Natural killer cell (primary cell): Measurements from ENCODE around the gene KCNA3. TPM values are rescaled to one million over a fixed set of nuclear protein-coding genes. Genes with fewer than 3 reads are reported as not detected.

Experiments
- ATAC-seq, 3 donors: fragments of 150-1000 bp in 2 of 3; fragments of 200-7000 bp in 1 of 3; cut with Tn5 transposase; 1 replicate in 1 of 3; 2 replicates in 2 of 3; pipeline ENCODE4 v1.10.0; 2021; ENCODE audit warnings: mild to moderate bottlenecking in 2 of 3, moderate library complexity in 2 of 3
- DNase-seq, 2 donors: peaks; one replicate each; pipeline versions ENCODE4 v3.0.0 to v3.0.0-alpha.2; 2013 to 2021; ENCODE audit warnings: mixed read lengths in 1 of 2
- H3K27ac ChIP-seq: one replicate; pipeline ENCODE4 v1.5.1; 2013; ENCODE audit warnings: mild to moderate bottlenecking, low read length
- H3K27me3 ChIP-seq: one replicate; pipeline ENCODE4 v1.6.1; 2013; ENCODE audit warnings: low read length; ENCODE audit not compliant: control insufficient read depth, insufficient read depth
- H3K36me3 ChIP-seq: one replicate; pipeline ENCODE4 v1.6.1; 2013; ENCODE audit warnings: low read length; ENCODE audit not compliant: control insufficient read depth, insufficient read depth
- H3K4me1 ChIP-seq: one replicate; pipeline ENCODE4 v1.6.1; 2013; ENCODE audit warnings: low read length; ENCODE audit not compliant: control insufficient read depth, insufficient read depth
- H3K4me3 ChIP-seq: one replicate; pipeline ENCODE4 v1.5.1; 2013; ENCODE audit warnings: low read length
- H3K9me3 ChIP-seq: one replicate; pipeline ENCODE4 v1.6.1; 2013; ENCODE audit warnings: low read length; ENCODE audit not compliant: control insufficient read depth, insufficient read depth
- H3K27ac Mint-ChIP-seq, 2 donors: one replicate each; pipeline ENCODE4 v1.8.0; 2022; ENCODE audit warnings: mild to moderate bottlenecking in 2 of 2, mixed read lengths in 2 of 2, moderate library complexity in 1 of 2
- H3K27me3 Mint-ChIP-seq, 2 donors: one replicate each; pipeline ENCODE4 v1.8.0; 2022; ENCODE audit warnings: low read depth in 2 of 2, mixed read lengths in 2 of 2
- H3K36me3 Mint-ChIP-seq: one replicate; pipeline ENCODE4 v1.8.0; 2022; ENCODE audit warnings: mixed read lengths
- H3K4me1 Mint-ChIP-seq, 2 donors: one replicate each; pipeline ENCODE4 v1.8.0; 2022; ENCODE audit warnings: mixed read lengths in 2 of 2
- H3K4me3 Mint-ChIP-seq: one replicate; pipeline ENCODE4 v1.8.0; 2022; ENCODE audit warnings: mild to moderate bottlenecking, moderate library complexity, mixed read lengths
- H3K9me3 Mint-ChIP-seq, 2 donors: one replicate each; pipeline ENCODE4 v1.8.0; 2022; ENCODE audit warnings: mixed read lengths in 2 of 2
- WGBS: methylation state at CpG from one replicate; pipeline ENCODE4 v1.1.7; 2013; ENCODE audit warnings: missing lambda C conversion rate; ENCODE audit not compliant: insufficient coverage; 5-methylcytosine and 5-hydroxymethylcytosine counted together
- intact Hi-C: fragments of 100-400 bp; cut with micrococcal nuclease; formaldehyde crosslinking; loops from one replicate; pipeline ENCODE4 v1.14.2; 2022
- total RNA-seq, 4 donors: library from RNA; stranded (reverse); fragments of 120-200 nt in 1 of 4; gene quantifications; one replicate each; pipeline versions ENCODE4 v1.2.3 to v1.2.4, GENCODE V29; 2013 to 2022
- TF ChIP-seq, protein P1 (sequence below): fragments of 200-600 bp; IDR thresholded peaks from one replicate; pipeline ENCODE4 v1.8.0; 2022; ENCODE audit warnings: antibody characterized with exemption

Gene KCNA3
- total RNA-seq, 3 donors from 2014 or later (not counting 1 experiment from before 2014, with no cell fraction given) = 19.7 to 36.2 (median 30.3) TPM

DNA sequence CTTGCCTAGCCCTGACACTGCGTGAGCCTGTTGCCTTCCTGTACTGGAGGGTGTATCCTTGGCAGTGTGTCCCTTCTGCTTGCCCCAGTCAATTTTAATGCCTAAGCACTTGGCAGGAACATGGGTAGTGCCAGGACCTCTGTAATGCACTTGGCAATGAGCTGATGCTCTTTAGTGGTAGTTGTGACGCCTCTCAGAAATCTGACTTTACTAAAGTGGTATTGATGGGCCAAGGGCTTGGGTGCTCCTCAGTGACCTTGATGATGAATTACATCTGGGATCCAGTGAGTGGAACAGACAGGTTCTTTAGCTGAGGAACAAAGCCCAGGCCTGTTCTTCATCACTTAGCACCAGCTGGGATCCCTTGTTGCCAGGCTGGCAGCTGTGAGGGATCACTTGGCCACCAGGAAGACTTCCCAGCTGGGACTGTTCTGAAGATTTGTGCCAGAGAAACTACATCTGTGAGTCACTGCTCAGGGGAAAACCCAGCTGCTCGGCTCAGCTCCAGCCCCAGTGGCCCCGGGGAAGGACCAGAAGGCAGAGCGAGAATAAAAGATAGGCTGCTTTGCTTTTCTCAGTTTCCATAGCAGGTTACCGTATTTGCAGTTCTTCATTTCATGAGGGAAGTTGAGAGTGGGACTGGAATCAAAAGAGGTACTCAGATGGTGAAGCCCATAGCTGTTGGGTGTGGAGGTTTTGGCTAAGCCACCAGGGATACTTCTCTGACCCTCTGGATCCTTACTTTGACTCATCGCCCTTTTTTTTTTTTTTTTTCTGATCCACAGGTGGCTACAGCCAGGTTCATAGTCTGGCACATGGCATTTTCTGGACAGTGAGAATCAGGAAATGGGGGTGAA, 40.1 kb downstream of the KCNA3 start:
- H3K27me3 Mint-ChIP-seq = peaks cover 0 to under 1% of the 10 kb centered on the region in 2 donors
- H3K36me3 Mint-ChIP-seq = no peaks in the 10 kb centered on the region
- H3K9me3 ChIP-seq = no peaks in the 10 kb centered on the region
- H3K9me3 Mint-ChIP-seq = no peaks in the 10 kb centered on the region
- no peaks in the 10 kb centered on the region for H3K27me3 ChIP-seq
- peaks cover 75% of the 10 kb centered on the region for H3K4me1 ChIP-seq
- intact Hi-C loops = loop anchor here (5.0 kb wide), 1 partner anchor 38 kb away; the partner anchor contains the start of gene KCNA3
- DNase-seq (peak in 1 of 2 donors; percentile 82), ATAC-seq (peak in 1 of 3 donors; percentile 45)
- peak overlapping the region; percentile 18 for H3K4me3 Mint-ChIP-seq
- TF ChIP-seq, protein P1, sequence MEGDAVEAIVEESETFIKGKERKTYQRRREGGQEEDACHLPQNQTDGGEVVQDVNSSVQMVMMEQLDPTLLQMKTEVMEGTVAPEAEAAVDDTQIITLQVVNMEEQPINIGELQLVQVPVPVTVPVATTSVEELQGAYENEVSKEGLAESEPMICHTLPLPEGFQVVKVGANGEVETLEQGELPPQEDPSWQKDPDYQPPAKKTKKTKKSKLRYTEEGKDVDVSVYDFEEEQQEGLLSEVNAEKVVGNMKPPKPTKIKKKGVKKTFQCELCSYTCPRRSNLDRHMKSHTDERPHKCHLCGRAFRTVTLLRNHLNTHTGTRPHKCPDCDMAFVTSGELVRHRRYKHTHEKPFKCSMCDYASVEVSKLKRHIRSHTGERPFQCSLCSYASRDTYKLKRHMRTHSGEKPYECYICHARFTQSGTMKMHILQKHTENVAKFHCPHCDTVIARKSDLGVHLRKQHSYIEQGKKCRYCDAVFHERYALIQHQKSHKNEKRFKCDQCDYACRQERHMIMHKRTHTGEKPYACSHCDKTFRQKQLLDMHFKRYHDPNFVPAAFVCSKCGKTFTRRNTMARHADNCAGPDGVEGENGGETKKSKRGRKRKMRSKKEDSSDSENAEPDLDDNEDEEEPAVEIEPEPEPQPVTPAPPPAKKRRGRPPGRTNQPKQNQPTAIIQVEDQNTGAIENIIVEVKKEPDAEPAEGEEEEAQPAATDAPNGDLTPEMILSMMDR = no peak
- no peak overlapping the region for H3K4me3 ChIP-seq
- H3K4me1 Mint-ChIP-seq = peaks cover 42 to 47% of the 10 kb centered on the region in 2 donors
- no peaks in the 10 kb centered on the region for H3K36me3 ChIP-seq
- peak overlapping the region; percentile 47 to 71 for H3K27ac Mint-ChIP-seq
- WGBS = 67% methylated on average over 7 of the region's 7 CpGs
- H3K27ac ChIP-seq = peak overlapping the region; percentile 43

DNA sequence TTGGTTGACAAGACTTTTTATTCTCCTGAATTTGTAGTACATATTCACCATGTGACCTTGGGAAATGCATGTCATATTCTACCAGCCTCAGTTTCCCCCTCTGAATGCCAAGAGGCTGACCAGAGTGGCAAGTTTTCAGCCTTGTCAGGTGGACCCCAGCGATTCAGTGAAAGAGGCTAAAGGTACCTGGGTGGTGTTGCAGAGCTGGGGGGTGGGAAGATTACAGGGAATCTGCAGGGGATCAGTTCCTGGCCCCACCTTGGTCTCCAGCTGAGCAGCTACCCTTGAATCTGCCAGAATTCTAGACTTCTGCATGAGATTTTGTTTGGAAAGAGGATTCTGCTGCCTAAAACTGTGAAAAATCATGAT, 40.7 kb downstream of the KCNA3 start:
- DNase-seq = no peak
- ATAC-seq = no peak
- Histone ChIP-seq H3K9me3 (no peaks in the 10 kb centered on the region), H3K27me3 (no peaks in the 10 kb centered on the region), H3K36me3 (no peaks in the 10 kb centered on the region), H3K4me3 (no peak overlapping the region), H3K27ac (peak overlapping the region; percentile 29), H3K4me1 (peaks cover 75% of the 10 kb centered on the region)
- intact Hi-C loops = loop anchor here (5.0 kb wide), 1 partner anchor 38 kb away; the partner anchor contains the start of gene KCNA3
- Mint-ChIP-seq H3K27ac (no peak overlapping the region), H3K4me3 (no peak overlapping the region), H3K27me3 (peaks cover 0 to 3% of the 10 kb centered on the region in 2 donors), H3K4me1 (peaks cover 36 to 41% of the 10 kb centered on the region in 2 donors), H3K36me3 (no peaks in the 10 kb centered on the region), H3K9me3 (no peaks in the 10 kb centered on the region)
- TF ChIP-seq, protein P1 = no peak
- WGBS = 88% methylated on average over 1 of the region's 1 CpG

DNA sequence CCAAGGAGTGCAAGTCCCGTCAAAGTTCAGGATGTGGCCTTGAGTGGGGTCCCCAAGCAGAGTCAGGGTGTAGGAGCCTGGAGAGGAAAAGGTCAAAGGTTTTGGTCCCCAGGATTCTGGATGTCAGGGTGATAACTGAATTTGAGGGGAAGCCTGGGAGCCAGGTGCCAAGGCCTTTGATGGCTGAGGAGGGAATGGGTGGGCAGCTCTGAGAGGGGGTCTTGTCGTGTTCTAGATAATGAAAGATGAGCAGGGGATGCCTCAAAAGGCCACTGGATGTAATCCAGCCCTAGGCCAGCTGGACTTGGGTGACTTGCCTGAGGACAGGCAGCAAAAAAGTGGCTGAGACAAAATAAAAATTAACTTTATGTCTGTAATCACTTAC, 41.1 kb downstream of the KCNA3 start:
- Histone ChIP-seq H3K4me1 (peaks cover 75% of the 10 kb centered on the region), H3K27me3 (no peaks in the 10 kb centered on the region), H3K36me3 (no peaks in the 10 kb centered on the region), H3K9me3 (no peaks in the 10 kb centered on the region), H3K27ac (no peak overlapping the region), H3K4me3 (no peak overlapping the region)
- no peaks in the 10 kb centered on the region for H3K36me3 Mint-ChIP-seq
- WGBS = 99% methylated on average over 2 of the region's 2 CpGs
- no peak for DNase-seq
- H3K4me3 Mint-ChIP-seq = no peak overlapping the region
- H3K27ac Mint-ChIP-seq = no peak overlapping the region
- no peaks in the 10 kb centered on the region for H3K9me3 Mint-ChIP-seq
- H3K4me1 Mint-ChIP-seq = peaks cover 34 to 40% of the 10 kb centered on the region in 2 donors
- intact Hi-C loops = loop anchor here (5.0 kb wide), 1 partner anchor 39 kb away; the partner anchor contains the start of gene KCNA3
- TF ChIP-seq, protein P1 = no peak
- no peak for ATAC-seq
- H3K27me3 Mint-ChIP-seq = peaks cover 0 to 3% of the 10 kb centered on the region in 2 donors
